Left cardiac atrium (tissue), 4 donors: Measurements from ENCODE around the gene CRYGN. TPM values are rescaled to one million over a fixed set of nuclear protein-coding genes. Genes with fewer than 3 reads are reported as not detected.

Experiments
- ATAC-seq, 2 donors: fragments of 200-7000 bp; cut with Tn5 transposase; one replicate each; pipeline ENCODE4 v1.9.1; 2020; ENCODE audit warnings: mild to moderate bottlenecking in 2 of 2, moderate library complexity in 2 of 2
- DNase-seq: peaks from one replicate; pipeline ENCODE4 v3.0.0-alpha.2; 2020
- intact Hi-C, 2 donors: fragments of 100-400 bp; cut with DNase I; formaldehyde crosslinking; loops; one replicate each; pipeline versions ENCODE4 v1.14.1 to v1.15.1; 2022 to 2023
- total RNA-seq, 2 donors: library from RNA; stranded (reverse); fragmentation: NEBNext Ultra II Directional; extraction: Animal tissue kit (Norgen Biotek cat#: 25700); gene quantifications; one replicate each; pipeline ENCODE4 v1.2.1, GENCODE V29; 2021
- donor health status: DM: no; HTN: yes; CAD: no.
- donor health status: DM: no; HTN: yes; CAD: no; lungs with severe emphysema.
- donor health status: DM: yes; HTN: yes; CAD: no.
- donor health status: Dilated cardiomyopathy.

The CRYGN gene
- total RNA-seq, 2 donors from 2014 or later, result 0.24 to 0.53 TPM

GRCh38 chr7:151413241-151413640 is 26.7 kb downstream of the CRYGN start:
- intact Hi-C loops, result no loop called here
- no peak for ATAC-seq
- DNase-seq, result no peak

GRCh38 chr7:151412318-151412717 is 27.6 kb downstream of the CRYGN start:
- DNase-seq, result no peak
- intact Hi-C loops, result no loop called here
- ATAC-seq, result no peak

- intact Hi-C loops, result no loop called here
- no peak for ATAC-seq
- no peak for DNase-seq
These were observed 28.4 kb downstream of the CRYGN start for GRCh38 chr7:151411551-151411950.

GRCh38 chr7:151410405-151411390 is 29.2 kb downstream of the CRYGN start:
- intact Hi-C loops, result no loop called here
- DNase-seq (no peak), ATAC-seq (peak; percentile 27 to 34)

- no peak for DNase-seq
- intact Hi-C loops, result no loop called here
- peak; percentile 25 to 43 for ATAC-seq
These were observed 30.1 kb downstream of the CRYGN start, which contains the start of gene WDR86 for GRCh38 chr7:151409667-151410404. TSS of gene WDR86 (minus strand) at chr7:151410038. CDS start at chr7:151409589, 449 bp downstream.

- ATAC-seq (peak; percentile 15 to 30), DNase-seq (no peak)
- intact Hi-C loops, result no loop called here
These were observed 30.9 kb downstream of the CRYGN start for GRCh38 chr7:151408839-151409666.

- ATAC-seq, result peak in 1 of 2 donors; percentile 7
- intact Hi-C loops, result no loop called here
- DNase-seq, result no peak
These were observed 31.5 kb downstream of the CRYGN start for GRCh38 chr7:151408498-151408838.

GRCh38 chr7:151406886-151407583 is 32.9 kb downstream of the CRYGN start:
- ATAC-seq, result no peak
- no peak for DNase-seq
- intact Hi-C loops, result no loop called here

GRCh38 chr7:151406051-151406875 is 33.7 kb downstream of the CRYGN start:
- DNase-seq, result no peak
- intact Hi-C loops, result no loop called here
- no peak for ATAC-seq

GRCh38 chr7:151405588-151405987 is 34.4 kb downstream of the CRYGN start:
- intact Hi-C loops, result no loop called here
- DNase-seq (no peak), ATAC-seq (no peak)

GRCh38 chr7:151405056-151405455 is 34.9 kb downstream of the CRYGN start:
- no peak for ATAC-seq
- DNase-seq, result no peak
- intact Hi-C loops, result no loop called here

- ATAC-seq (peak in 1 of 2 donors; percentile 66), DNase-seq (peak; percentile 42)
- intact Hi-C loops, result no loop called here
These were observed 35.5 kb downstream of the CRYGN start for GRCh38 chr7:151404216-151405011.

- intact Hi-C loops, result no loop called here
- ATAC-seq, result no peak
- no peak for DNase-seq
These were observed 36.2 kb downstream of the CRYGN start for GRCh38 chr7:151403764-151404163.

GRCh38 chr7:151402029-151402835 is 37.7 kb downstream of the CRYGN start:
- DNase-seq (no peak), ATAC-seq (no peak)
- intact Hi-C loops, result no loop called here

- intact Hi-C loops, result no loop called here
- ATAC-seq (no peak), DNase-seq (no peak)
These were observed 39.2 kb downstream of the CRYGN start for GRCh38 chr7:151400626-151401315.

- intact Hi-C loops, result no loop called here
- no peak for DNase-seq
- no peak for ATAC-seq
These were observed 40.0 kb downstream of the CRYGN start for GRCh38 chr7:151399906-151400305.
